Subcutaneous adipose tissue (tissue), 4 donors: Measurements from ENCODE around the gene GNG13. TPM values are rescaled to one million over a fixed set of nuclear protein-coding genes. Genes with fewer than 3 reads are reported as not detected.

ENCODE experiments used
- CTCF ChIP-seq: fragments of 450-650 bp; IDR thresholded peaks from one replicate; pipeline ENCODE4 v1.5.1; 2016; ENCODE audit warnings: low read depth, mild to moderate bottlenecking, control low read depth, antibody characterized with exemption, moderate library complexity
- total RNA-seq, 4 donors: library from RNA; depleted of rRNA; stranded (reverse); fragments of >200 nt; gene quantifications; one replicate each; pipeline ENCODE4 v1.1.0, GENCODE V29; 2016

The GNG13 gene
- total RNA-seq, 4 donors from 2014 or later: not detected

- no peak for TF ChIP-seq CTCF
These were observed 29.8 kb upstream of the GNG13 start for GRCh38 chr16:830107-830870.

GRCh38 chr16:828891-829290, 28.4 kb upstream of the GNG13 start:
- TF ChIP-seq CTCF: no peak

GRCh38 chr16:827513-827912, 27.0 kb upstream of the GNG13 start:
- TF ChIP-seq CTCF: no peak

GRCh38 chr16:825341-826061, 25.0 kb upstream of the GNG13 start:
- no peak for TF ChIP-seq CTCF

GRCh38 chr16:824601-825000, 24.1 kb upstream of the GNG13 start:
- TF ChIP-seq CTCF: no peak

- TF ChIP-seq CTCF: no peak
These were observed 23.7 kb upstream of the GNG13 start for GRCh38 chr16:824194-824593.

GRCh38 chr16:822909-823297, 22.4 kb upstream of the GNG13 start:
- TF ChIP-seq CTCF: no peak
